DOHH2 (cell line): Measurements from ENCODE around the gene CDPF1.

Experiments used
- EZH2phosphoT487 ChIP-seq: fragments of 200-600 bp; sonication (generic); IDR thresholded peaks from 2 replicates; pipeline ENCODE4 v1.6.1; 2017; ENCODE audit warnings: borderline replicate concordance, mild to moderate bottlenecking, antibody characterized with exemption, low read length, moderate library complexity, mixed read lengths
- TF ChIP-seq, protein P1 (sequence below): fragments of 200-600 bp; sonication (generic); IDR thresholded peaks from one replicate; pipeline ENCODE4 v1.5.1; 2014; ENCODE audit warnings: antibody characterized with exemption, mild to moderate bottlenecking, low read depth, low read length; ENCODE audit not compliant: poor library complexity, severe bottlenecking

DNA sequence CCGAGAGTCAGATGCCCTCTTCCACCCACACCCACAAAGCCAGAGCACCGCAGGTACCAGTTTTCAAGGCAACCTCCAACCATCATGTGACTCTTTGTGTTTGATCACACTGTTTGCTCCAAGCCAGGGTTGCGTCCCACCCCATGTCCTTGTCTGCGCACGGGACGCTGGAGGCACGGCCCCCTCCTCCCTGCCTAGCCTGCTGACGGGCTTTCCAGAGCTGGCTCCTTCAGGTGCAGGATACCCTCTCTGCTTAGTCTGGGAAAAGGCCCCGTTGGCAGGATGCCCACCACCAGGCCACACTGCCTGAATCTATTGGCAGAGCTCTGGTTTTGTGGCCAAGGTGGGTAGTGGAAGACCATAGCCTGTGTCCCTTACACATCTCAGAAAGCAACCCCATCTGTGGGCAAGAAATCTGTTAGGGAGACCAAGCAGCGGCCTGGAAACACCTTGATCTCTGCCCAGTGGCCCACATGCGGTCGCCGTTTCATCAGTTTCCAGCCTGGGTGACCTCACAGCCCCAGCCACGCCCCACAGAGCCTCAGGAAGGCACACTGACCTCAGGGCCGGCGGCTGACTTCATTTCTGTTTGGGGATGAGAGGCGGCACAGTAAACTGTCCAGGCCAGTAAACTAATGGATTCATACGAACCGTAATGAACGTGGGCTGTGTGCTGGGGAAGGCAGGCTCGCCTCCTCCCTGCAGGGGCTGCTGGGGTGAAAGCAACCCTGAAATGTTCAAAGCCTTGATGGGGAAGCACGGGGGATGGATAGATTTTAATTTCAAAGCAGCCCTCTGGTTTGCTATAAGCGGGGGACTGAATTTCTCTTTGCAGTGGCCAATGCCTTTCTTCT is 25.8 kb downstream of the CDPF1 start:
- TF ChIP-seq, protein P1, sequence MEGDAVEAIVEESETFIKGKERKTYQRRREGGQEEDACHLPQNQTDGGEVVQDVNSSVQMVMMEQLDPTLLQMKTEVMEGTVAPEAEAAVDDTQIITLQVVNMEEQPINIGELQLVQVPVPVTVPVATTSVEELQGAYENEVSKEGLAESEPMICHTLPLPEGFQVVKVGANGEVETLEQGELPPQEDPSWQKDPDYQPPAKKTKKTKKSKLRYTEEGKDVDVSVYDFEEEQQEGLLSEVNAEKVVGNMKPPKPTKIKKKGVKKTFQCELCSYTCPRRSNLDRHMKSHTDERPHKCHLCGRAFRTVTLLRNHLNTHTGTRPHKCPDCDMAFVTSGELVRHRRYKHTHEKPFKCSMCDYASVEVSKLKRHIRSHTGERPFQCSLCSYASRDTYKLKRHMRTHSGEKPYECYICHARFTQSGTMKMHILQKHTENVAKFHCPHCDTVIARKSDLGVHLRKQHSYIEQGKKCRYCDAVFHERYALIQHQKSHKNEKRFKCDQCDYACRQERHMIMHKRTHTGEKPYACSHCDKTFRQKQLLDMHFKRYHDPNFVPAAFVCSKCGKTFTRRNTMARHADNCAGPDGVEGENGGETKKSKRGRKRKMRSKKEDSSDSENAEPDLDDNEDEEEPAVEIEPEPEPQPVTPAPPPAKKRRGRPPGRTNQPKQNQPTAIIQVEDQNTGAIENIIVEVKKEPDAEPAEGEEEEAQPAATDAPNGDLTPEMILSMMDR = no peak
- TF ChIP-seq EZH2phosphoT487 = no peak
